Tibial nerve (tissue), 4 donors: ENCODE measurements around the gene ALDOB.
A peak's percentile ranks its signal among the peaks of the same experiment; 100 is the strongest.

Experiments
- EP300 ChIP-seq, 2 donors: sonication (generic); formaldehyde crosslinking; IDR thresholded peaks; one replicate each; pipeline ENCODE4 v1.6.1; 2017; ENCODE audit warnings: antibody characterized with exemption in 2 of 2, mild to moderate bottlenecking in 1 of 2
- POLR2A ChIP-seq, 2 donors: fragments of 450-650 bp; IDR thresholded peaks; one replicate each; pipeline ENCODE4 v1.6.1; 2017; ENCODE audit warnings: antibody characterized with exemption in 2 of 2, mild to moderate bottlenecking in 2 of 2, moderate library complexity in 2 of 2
- TF ChIP-seq, protein P1 (sequence below), 5 experiments: fragments of 200-600 bp in 3 of 5; fragments of 450-650 bp in 2 of 5; sonication (generic) in 3 of 5; IDR thresholded peaks; one replicate each; pipeline ENCODE4 v1.5.1; 2016 to 2019; ENCODE audit warnings: antibody characterized with exemption in 5 of 5, mild to moderate bottlenecking in 3 of 5, moderate library complexity in 2 of 5

- TF ChIP-seq, protein P1, sequence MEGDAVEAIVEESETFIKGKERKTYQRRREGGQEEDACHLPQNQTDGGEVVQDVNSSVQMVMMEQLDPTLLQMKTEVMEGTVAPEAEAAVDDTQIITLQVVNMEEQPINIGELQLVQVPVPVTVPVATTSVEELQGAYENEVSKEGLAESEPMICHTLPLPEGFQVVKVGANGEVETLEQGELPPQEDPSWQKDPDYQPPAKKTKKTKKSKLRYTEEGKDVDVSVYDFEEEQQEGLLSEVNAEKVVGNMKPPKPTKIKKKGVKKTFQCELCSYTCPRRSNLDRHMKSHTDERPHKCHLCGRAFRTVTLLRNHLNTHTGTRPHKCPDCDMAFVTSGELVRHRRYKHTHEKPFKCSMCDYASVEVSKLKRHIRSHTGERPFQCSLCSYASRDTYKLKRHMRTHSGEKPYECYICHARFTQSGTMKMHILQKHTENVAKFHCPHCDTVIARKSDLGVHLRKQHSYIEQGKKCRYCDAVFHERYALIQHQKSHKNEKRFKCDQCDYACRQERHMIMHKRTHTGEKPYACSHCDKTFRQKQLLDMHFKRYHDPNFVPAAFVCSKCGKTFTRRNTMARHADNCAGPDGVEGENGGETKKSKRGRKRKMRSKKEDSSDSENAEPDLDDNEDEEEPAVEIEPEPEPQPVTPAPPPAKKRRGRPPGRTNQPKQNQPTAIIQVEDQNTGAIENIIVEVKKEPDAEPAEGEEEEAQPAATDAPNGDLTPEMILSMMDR (IDR thresholded peaks at IDR 0.05), result no peak
- TF ChIP-seq POLR2A (IDR thresholded peaks at IDR 0.05) (no peak), EP300 (IDR thresholded peaks at IDR 0.05) (peak in 1 of 2 donors; percentile 15)
Observed at GRCh38 chr9:101376111-101376848, 59.3 kb downstream of the ALDOB start.
